Right lobe of liver (tissue), 4 donors: ENCODE data around the gene ESYT2.

Experiments used
- CTCF ChIP-seq, 4 donors: fragments of 200-600 bp in 3 of 4; fragments of 450-650 bp in 1 of 4; IDR thresholded peaks; one replicate each; pipeline versions ENCODE4 v1.5.1 to v1.8.0; 2016 to 2022; ENCODE audit warnings: antibody characterized with exemption in 4 of 4, mild to moderate bottlenecking in 2 of 4
- POLR2A ChIP-seq: fragments of 450-650 bp; IDR thresholded peaks from one replicate; pipeline ENCODE4 v1.6.1; 2017; ENCODE audit warnings: antibody characterized with exemption, mild to moderate bottlenecking
- donor health status: DM: no; HTN: no; CAD: no.
- donor health status: DM: no; HTN: no; CAD: no.
- donor health status: DM: no; HTN: yes; CAD: no.

- TF ChIP-seq POLR2A (no peak), CTCF (IDR thresholded peaks at IDR 0.05) (no peak)
These were observed 130.0 kb downstream of the ESYT2 start for GRCh38 chr7:158699341-158699740.
